HG02885 (cell line): Measurements from ENCODE around the gene APLP2.
"Not testable (repeated sequence)": the region's sequence is repeated elsewhere in the genome, so short reads cannot be mapped to it uniquely, and the experiment has no call there.

Experiments
- ATAC-seq: cut with Tn5 transposase; IDR thresholded peaks from one replicate; pipeline ENCODE4 v1.9.1; 2021; ENCODE audit warnings: mild to moderate bottlenecking; ENCODE audit not compliant: unreplicated experiment, poor library complexity

Gene APLP2

GRCh38 chr11:130187096-130187495, 117.4 kb downstream of the APLP2 start:
- no peak for ATAC-seq

- ATAC-seq: no peak
Measured at GRCh38 chr11:130188047-130188446, 118.4 kb downstream of the APLP2 start.

- ATAC-seq: no peak
Measured at GRCh38 chr11:130188585-130189347, 119.1 kb downstream of the APLP2 start.

- no peak for ATAC-seq
Measured at GRCh38 chr11:130189492-130190210, 120.0 kb downstream of the APLP2 start.

GRCh38 chr11:130190371-130190881, 120.7 kb downstream of the APLP2 start:
- ATAC-seq: no peak

GRCh38 chr11:130191896-130192295, 122.2 kb downstream of the APLP2 start:
- no peak for ATAC-seq

- ATAC-seq: no peak
Measured at GRCh38 chr11:130192845-130193267, 123.2 kb downstream of the APLP2 start.

- ATAC-seq: not testable (repeated sequence)
Measured at GRCh38 chr11:130193551-130193950, 123.9 kb downstream of the APLP2 start.
